PC-9 (cell line): Measurements from ENCODE around the gene HES3. TPM values are rescaled to one million over a fixed set of nuclear protein-coding genes. Genes with fewer than 3 reads are reported as not detected.

Source experiments
- BruUV-seq: library from RNA; stranded (reverse); fragments of 400-500 nt; replicated peaks from 2 replicates; lab custom pipeline; 2021; lab: Mats Ljungman, UMichigan
- CTCF ChIA-PET: fragments of 300-600 bp; sonication (Branson Sonifier 250); formaldehyde crosslinking; loops from one replicate; lab custom pipeline; 2022; ENCODE audit warnings: antibody characterized with exemption; lab: Charles Lee
- POLR2A ChIA-PET: fragments of 300-600 bp; sonication (Branson Sonifier 250); formaldehyde crosslinking; loops from one replicate; lab custom pipeline; 2022; ENCODE audit warnings: antibody characterized with exemption; ENCODE audit not compliant: unreplicated experiment; lab: Charles Lee
- DNase-seq, 2 experiments: peaks; one replicate each; pipeline versions ENCODE4 v3.0.0 to v3.0.0-alpha.2; 2015 to 2022; ENCODE audit warnings: mixed read lengths in 1 of 2
- H2AFZ ChIP-seq: fragments of 200-600 bp; sonication (generic); 2 replicates; pipeline ENCODE4 v1.8.1; 2017; ENCODE audit warnings: antibody characterized with exemption
- H3F3A ChIP-seq: fragments of 200-600 bp; sonication (generic); 2 replicates; pipeline ENCODE4 v1.8.1; 2017; ENCODE audit warnings: antibody characterized with exemption, mild to moderate bottlenecking, low read depth; ENCODE audit not compliant: insufficient read depth
- H3K27ac ChIP-seq: fragments of 200-600 bp; sonication (generic); 2 replicates; pipeline ENCODE4 v1.6.1; 2016; ENCODE audit warnings: mixed run types
- H3K27me3 ChIP-seq: fragments of 200-600 bp; sonication (generic); 2 replicates; pipeline ENCODE4 v1.6.1; 2016; ENCODE audit warnings: low read depth, mixed run types; ENCODE audit not compliant: insufficient read depth
- H3K36me3 ChIP-seq: fragments of 200-600 bp; sonication (generic); 2 replicates; pipeline ENCODE4 v1.6.1; 2016; ENCODE audit warnings: low read depth, mixed run types
- H3K4me1 ChIP-seq: fragments of 200-600 bp; sonication (generic); replicated peaks from 2 replicates; pipeline ENCODE4 v1.6.1; 2016; ENCODE audit warnings: mixed run types; ENCODE audit not compliant: insufficient read depth
- H3K4me2 ChIP-seq: fragments of 200-600 bp; sonication (generic); 2 replicates; pipeline ENCODE4 v1.6.1; 2017; ENCODE audit warnings: mixed run types
- H3K4me3 ChIP-seq: fragments of 200-600 bp; sonication (generic); 2 replicates; pipeline ENCODE4 v1.6.1; 2016; ENCODE audit warnings: mixed run types
- H3K79me2 ChIP-seq: fragments of 200-600 bp; sonication (generic); 2 replicates; pipeline ENCODE4 v1.6.1; 2017; ENCODE audit warnings: low read depth, mixed run types
- H3K9me2 ChIP-seq: fragments of 200-600 bp; sonication (generic); 2 replicates; pipeline ENCODE4 v1.8.1; 2017; ENCODE audit warnings: mild to moderate bottlenecking; ENCODE audit not compliant: insufficient read depth
- H3K9me3 ChIP-seq: fragments of 200-600 bp; sonication (generic); 2 replicates; pipeline ENCODE4 v1.8.1; 2016; ENCODE audit warnings: low read depth; ENCODE audit not compliant: insufficient read depth
- H4K20me1 ChIP-seq: fragments of 200-600 bp; sonication (generic); 2 replicates; pipeline ENCODE4 v1.8.1; 2017; ENCODE audit not compliant: insufficient read depth
- CTCF ChIP-seq: fragments of 200-600 bp; sonication (generic); conservative IDR thresholded peaks from 2 replicates; pipeline ENCODE4 v1.6.1; 2017; ENCODE audit warnings: mixed run types, antibody characterized with exemption, mild to moderate bottlenecking, moderate library complexity
- EZH2 ChIP-seq: fragments of 200-600 bp; sonication (generic); IDR thresholded peaks from 2 replicates; pipeline ENCODE4 v1.8.0; 2017; ENCODE audit warnings: antibody characterized with exemption, low read depth
- intact Hi-C: fragments of 100-400 bp; cut with micrococcal nuclease; formaldehyde crosslinking; loops from one replicate; pipeline ENCODE4 v1.10.0; 2022; ENCODE audit not compliant: unreplicated experiment
- total RNA-seq: library from RNA; stranded (reverse); gene quantifications from 2 replicates; pipeline ENCODE4 v1.2.3, GENCODE V29; 2021

The HES3 gene
- total RNA-seq, 1 experiment from 2014 or later: not detected

- POLR2A ChIA-PET: no interaction called here
- intact Hi-C loops: no loop called here
- CTCF ChIA-PET: no interaction called here
- H2AFZ ChIP-seq: no peak overlapping the region
- no peak for DNase-seq
- no peak overlapping the region for H3K4me2 ChIP-seq
- no TSS peak for BruUV-seq
- H3K27ac ChIP-seq: no peak overlapping the region
- no peaks in the 10 kb centered on the region for H3K36me3 ChIP-seq
- H3K9me3 ChIP-seq: no peaks in the 10 kb centered on the region
- H4K20me1 ChIP-seq: no peaks in the 10 kb centered on the region
- H3K4me3 ChIP-seq: no peak overlapping the region
- TF ChIP-seq EZH2 (no peak), CTCF (no peak)
- H3K27me3 ChIP-seq: no peaks in the 10 kb centered on the region
- no peaks in the 10 kb centered on the region for H3K79me2 ChIP-seq
- H3K4me1 ChIP-seq: no peaks in the 10 kb centered on the region
- no peaks in the 10 kb centered on the region for H3F3A ChIP-seq
- H3K9me2 ChIP-seq: no peaks in the 10 kb centered on the region
These were observed 9.4 kb downstream of the HES3 start for GRCh38 chr1:6253380-6253779.

- Histone ChIP-seq H3K4me1 (no peaks in the 10 kb centered on the region), H4K20me1 (no peaks in the 10 kb centered on the region), H3K9me2 (no peaks in the 10 kb centered on the region), H3K79me2 (no peaks in the 10 kb centered on the region), H3K4me2 (no peak overlapping the region), H3K4me3 (no peak overlapping the region), H3K9me3 (no peaks in the 10 kb centered on the region), H3F3A (0 out of 2 replicates have a peak, but pooled peaks cover 4% of the 10 kb centered on the region), H2AFZ (no peak overlapping the region), H3K27me3 (no peaks in the 10 kb centered on the region), H3K36me3 (no peaks in the 10 kb centered on the region), H3K27ac (no peak overlapping the region)
- ChIA-PET POLR2A (no interaction called here), CTCF (no interaction called here)
- intact Hi-C loops: no loop called here
- no TSS peak for BruUV-seq
- no peak for TF ChIP-seq EZH2
- TF ChIP-seq CTCF: no peak
- DNase-seq: no peak
These were observed 10.7 kb downstream of the HES3 start for GRCh38 chr1:6254691-6255090.

- Histone ChIP-seq H3F3A (0 out of 2 replicates have a peak, but pooled peaks cover 5% of the 10 kb centered on the region), H3K9me3 (no peaks in the 10 kb centered on the region), H3K4me1 (no peaks in the 10 kb centered on the region), H3K27ac (no peak overlapping the region), H3K9me2 (no peaks in the 10 kb centered on the region), H3K4me3 (no peak overlapping the region), H4K20me1 (no peaks in the 10 kb centered on the region), H2AFZ (no peak overlapping the region), H3K36me3 (no peaks in the 10 kb centered on the region), H3K27me3 (no peaks in the 10 kb centered on the region), H3K4me2 (no peak overlapping the region), H3K79me2 (no peaks in the 10 kb centered on the region)
- ChIA-PET POLR2A (no interaction called here), CTCF (no interaction called here)
- intact Hi-C loops: no loop called here
- DNase-seq: no peak
- TF ChIP-seq EZH2: no peak
- TF ChIP-seq CTCF: no peak
- BruUV-seq: no TSS peak
These were observed 12.7 kb downstream of the HES3 start for GRCh38 chr1:6256645-6257044.
